Sigmoid colon (tissue), 4 donors: ENCODE data around the gene GPR150.

ENCODE experiments used
- CTCF ChIP-seq, 4 experiments: fragments of 450-650 bp in 3 of 4; fragments of 200-600 bp in 1 of 4; IDR thresholded peaks; one replicate each; pipeline ENCODE4 v1.5.1; 2016 to 2019; ENCODE audit warnings: antibody characterized with exemption in 4 of 4, mild to moderate bottlenecking in 3 of 4, moderate library complexity in 2 of 4
- EP300 ChIP-seq, 4 donors: sonication (generic); formaldehyde crosslinking; IDR thresholded peaks; one replicate each; pipeline ENCODE4 v1.6.1; 2017; ENCODE audit warnings: antibody characterized with exemption in 4 of 4
- POLR2AphosphoS5 ChIP-seq, 4 donors: sonication (generic); formaldehyde crosslinking; IDR thresholded peaks; one replicate each; pipeline ENCODE4 v1.6.1; 2017; ENCODE audit warnings: antibody characterized with exemption in 4 of 4

- no peak for TF ChIP-seq CTCF (IDR thresholded peaks at IDR 0.05)
- TF ChIP-seq POLR2AphosphoS5 (IDR thresholded peaks at IDR 0.05): no peak
- no peak for TF ChIP-seq EP300 (IDR thresholded peaks at IDR 0.05)
Measured at GRCh38 chr5:95595289-95595931, 24.5 kb upstream of the GPR150 start.
